ENCODE data around the gene BTBD18.

- TF ChIP-seq EGR1 (IDR thresholded peaks at IDR 0.05) = no peak
- TF ChIP-seq MAX (IDR thresholded peaks at IDR 0.05) = no peak
- no peak for TF ChIP-seq FOXM1 (IDR thresholded peaks at IDR 0.05; ENCODE audit: borderline replicate concordance, low read depth)
- TF ChIP-seq NFIC (IDR thresholded peaks at IDR 0.05) = no peak
These were observed 33.5 kb upstream of the BTBD18 start for GRCh38 chr11:57785072-57785471.

Data from Ishikawa (cell line).